Activated T-cell treated with anti-CD3 and anti-CD28 coated beads for 48 hours (primary cell): ENCODE data around the gene DGLUCY.
"Not testable (repeated sequence)": the region's sequence is repeated elsewhere in the genome, so short reads cannot be mapped to it uniquely, and the experiment has no call there.

Experiments
- DNase-seq: peaks from one replicate; pipeline ENCODE4 v3.0.0-alpha.2; 2020; ENCODE audit warnings: low read depth

DGLUCY gene

DNA sequence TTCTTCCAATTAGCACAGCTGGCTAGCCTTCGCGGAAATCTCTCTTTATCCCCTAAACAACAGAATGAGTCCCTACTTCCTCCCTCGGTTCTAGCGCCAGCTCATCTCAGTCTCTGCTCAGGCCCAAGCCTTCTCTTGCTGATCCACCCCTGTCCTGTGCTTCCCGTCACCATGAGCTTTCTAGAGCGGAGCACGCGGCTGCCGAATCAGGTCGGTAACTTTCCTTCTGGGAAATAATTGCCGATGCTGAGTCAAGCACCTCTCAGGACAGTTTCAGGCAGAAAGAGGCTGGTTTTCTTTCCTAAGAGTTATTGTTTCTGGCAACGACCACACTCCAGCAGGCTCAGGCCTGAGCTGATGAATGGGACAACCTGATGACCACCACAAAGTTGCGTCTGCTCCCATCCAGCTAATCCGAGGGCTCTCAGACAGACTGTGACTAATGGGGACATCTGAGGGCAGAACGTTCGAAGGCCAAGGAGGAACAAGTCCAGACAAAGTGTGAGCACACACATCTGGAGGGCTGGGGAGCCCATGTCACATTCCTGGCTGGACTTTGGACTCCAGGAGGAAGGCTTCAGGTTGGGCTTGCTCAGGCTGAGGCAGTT, 144.2 kb downstream of the DGLUCY start:
- DNase-seq: no peak

DNA sequence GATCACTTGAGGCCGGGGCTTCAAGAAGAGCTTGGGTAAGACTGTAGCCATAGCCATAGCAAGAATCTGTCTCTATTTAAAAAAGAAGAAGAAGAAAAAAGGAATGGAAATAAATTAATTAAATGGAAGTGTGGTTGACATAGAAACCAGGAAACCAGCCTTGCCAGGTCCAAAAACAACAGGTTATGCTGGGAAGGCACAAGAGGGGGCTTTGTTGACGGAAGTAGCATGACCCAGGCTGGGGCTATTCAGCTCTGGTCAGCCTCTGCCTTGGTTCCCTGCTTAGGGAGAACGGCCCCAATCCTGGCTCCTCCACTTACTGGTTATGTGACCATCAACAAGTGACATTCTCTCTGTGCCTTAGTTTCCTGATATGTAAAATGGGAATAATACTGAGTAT, 145.0 kb downstream of the DGLUCY start:
- DNase-seq: no peak

DNA sequence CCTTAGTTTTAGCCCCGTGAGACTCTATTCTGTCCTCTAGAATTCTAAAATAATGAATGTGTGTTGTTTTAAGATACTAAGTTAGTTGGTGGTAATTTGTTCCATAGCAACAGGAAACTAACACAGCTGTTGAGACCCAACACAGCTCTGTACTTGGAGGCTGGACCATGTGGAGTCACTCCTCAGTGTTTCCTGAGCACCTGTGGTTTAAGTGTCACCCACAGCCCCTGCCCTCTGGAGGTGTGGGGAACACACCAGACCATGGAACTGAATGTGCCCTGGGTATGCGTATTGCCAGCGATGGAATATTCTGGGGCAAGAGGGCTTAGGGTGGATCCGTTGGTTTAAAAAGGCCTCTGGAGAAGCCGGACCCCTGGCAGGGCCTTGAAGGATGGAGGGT, 147.2 kb downstream of the DGLUCY start:
- no peak for DNase-seq

DNA sequence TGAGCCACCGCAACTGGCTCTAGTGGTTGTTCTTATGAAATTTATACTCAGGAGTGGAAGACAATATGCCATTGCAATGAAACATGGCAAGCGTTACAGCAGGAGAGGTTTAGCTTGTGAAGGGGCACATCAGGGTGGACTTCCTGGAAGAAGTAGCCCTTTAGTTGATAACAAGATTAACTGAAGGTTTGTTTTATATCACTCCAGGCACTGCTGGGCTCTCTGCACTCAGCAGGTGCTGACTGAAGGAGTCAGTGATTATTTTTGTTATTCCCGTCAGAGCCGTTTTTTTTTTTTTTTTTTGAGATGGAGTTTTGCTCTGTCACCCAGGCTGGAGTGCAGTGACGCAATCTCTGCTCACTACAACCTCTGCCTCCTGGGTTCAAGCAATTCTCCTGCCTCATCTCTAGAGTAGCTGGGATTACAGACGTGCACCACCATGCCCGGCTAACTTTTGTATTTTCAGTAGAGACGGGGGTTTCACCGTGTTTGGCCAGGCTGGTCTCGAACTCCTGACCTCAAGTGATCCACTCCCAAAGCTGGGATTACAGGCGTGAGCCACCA, 148.2 kb downstream of the DGLUCY start:
- no peak for DNase-seq

DNA sequence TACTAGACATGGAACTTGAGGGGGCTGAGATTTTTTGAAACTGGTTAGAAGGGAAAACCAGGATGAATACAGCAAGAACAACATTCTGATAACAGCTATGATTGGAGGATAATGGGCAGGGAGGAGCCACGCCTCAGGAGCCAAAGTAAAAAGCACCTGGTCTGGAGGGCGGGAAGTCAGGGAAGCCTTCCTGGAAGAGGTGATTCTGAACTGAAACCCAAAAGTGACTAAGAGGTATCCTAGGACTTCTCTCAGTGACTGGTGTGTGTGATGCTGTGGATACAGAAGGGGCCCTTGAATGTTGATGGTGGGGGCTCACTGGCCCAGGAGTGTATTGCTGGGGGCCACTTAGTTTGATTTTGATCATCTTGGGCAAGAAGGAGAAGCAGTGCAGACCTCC, 149.5 kb downstream of the DGLUCY start:
- DNase-seq: no peak

DNA sequence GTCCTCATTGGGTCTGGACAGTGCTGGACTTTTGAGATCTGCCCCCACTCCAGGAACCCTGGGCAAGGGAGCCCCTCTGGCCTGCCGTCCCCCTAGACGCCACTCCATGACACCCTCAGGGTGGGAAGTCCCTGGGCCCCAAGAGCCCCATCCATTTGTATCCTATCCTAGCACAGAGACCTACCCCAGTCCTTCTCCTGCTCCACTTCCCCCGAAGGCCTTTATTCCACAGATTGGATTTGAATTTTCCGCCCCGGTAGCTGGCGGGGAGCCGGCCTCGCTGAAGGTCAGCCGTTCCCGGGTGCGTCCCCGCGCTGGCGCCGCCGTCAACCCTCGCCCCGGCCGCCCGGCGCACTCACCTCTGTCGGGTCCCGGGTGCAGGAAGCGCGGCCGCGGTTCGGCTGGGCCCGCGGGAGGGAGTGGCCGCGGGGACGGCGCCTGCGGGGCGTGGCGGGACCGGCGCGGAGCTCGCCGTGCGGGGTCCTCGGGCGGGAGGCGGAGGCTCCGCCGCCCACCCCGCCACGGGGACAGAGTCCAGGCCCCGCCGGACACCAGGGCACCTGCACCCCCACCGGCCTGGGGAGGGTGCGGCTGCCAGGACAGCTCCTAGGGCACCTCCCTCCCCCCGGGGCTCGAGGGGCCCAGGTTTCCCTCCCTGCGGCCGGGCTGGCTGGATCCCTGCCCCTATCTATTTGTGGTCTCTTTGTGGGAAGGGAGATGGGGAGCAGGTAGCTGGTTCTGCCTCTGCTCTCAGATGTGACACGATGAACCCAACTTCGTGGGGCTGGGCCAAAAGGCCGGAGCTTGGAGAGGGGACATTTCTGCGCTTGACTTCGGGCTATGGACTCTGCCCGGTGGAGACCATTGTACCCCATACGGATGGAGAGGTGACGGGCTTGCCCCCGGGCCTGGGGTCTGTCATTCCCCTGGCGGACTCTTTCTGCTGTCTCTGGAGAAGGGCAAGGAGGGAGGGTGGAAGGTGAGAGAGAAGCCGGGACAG, 150.6 kb downstream of the DGLUCY start:
- DNase-seq: no peak

DNA sequence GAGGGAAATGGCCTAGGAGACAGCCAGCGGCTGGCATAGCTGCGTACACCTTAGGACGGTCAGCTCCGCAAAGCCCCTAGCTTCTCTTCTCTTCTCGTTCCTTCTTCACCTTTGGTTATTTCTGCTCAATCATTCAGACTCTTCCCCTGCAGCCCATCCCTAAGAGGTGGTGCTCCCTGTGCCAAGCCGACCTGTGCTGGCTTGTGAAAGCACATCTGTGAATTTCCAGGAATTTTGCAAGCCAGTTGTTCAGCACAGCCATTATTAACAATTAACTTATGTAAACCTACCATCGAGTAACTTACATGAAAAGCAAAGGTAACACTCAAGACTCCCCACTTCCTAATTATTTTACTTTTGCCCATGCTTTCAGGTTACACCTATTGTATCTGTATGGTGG, 151.5 kb downstream of the DGLUCY start:
- DNase-seq: no peak

DNA sequence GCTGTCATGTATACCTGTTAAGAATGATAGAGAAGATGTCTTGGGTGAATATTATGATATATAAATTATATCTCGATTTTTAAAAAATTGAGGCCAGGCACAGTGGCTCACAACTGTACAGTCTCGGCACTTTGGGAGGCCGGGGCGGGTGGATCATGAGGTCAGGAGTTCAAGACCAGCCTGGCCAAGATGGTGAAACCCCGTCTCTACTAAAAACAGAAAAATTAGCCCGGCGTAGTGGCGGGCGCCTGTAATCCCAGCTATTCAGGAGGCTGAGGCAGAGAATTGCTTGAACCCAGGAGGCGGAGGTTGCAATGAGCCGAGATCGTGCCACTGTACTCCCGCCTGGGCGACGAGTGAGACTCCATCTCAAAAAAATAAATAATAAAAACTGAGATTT, 152.4 kb downstream of the DGLUCY start:
- DNase-seq: not testable (repeated sequence)

DNA sequence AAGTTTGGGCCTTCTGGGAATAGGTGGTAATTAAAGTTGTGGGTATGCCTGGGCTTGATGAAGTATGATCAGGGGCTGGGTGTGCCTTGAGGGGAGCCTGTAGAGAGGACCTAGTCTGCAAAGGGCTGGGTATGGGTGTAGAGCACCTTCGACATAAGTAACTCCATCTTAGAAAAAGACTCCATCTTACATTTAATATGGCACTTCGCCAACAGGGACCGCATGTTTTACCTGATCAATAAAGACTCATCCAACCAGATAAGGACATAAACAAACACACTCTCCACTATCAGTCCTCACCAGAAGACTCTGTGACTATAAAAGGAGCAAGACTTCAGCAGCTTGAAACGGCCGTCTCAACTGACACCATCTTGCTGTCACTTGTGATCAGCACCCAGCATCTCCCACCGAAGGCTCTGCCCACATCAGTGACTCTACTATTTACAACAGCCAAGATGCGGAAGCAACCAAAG, 154.1 kb downstream of the DGLUCY start:
- no peak for DNase-seq

DNA sequence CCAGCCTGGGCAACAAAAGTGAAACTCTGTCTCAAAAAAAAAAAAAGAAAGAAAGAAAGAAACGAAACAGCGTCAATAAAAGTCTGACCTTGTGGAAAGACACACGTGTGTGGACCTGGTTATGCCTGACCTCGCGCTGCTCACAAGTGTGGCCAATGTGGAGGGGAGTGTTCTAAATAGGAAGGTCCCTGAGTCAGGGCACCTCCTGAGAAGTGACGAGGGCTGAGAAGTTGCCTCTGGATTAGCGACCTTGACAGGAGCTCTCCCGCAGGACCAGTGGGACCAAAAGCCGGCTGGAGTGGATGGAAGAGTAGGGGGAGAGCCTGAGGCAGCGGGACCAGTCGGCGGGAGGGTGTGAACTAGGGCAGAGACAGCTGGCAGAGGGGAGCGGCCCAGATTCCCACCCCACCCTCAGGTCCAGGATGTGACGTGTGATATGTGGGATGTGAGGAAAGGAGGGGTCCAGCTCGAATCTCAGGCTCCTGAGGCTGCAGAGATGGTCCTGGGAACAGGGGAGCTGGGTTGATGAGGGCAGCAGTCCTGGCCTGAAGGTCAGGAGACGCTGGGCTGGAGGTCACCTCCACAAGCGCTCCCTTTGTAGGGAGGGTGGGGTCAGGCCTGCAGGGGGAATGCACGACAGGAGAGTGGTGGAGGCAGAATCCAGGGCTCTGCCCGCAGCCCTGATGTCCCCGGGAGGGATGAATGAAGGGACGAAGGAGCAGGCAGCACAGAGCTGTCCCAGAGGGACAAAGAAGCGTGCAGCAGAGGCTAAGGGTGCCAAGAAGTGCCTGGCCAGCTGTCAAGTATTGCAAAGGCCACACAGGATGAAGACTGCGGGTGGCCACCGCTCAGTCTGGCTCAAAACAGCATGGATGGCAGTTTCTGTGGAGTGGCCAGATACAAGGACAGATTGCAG, 155.5 kb downstream of the DGLUCY start:
- no peak for DNase-seq

DNA sequence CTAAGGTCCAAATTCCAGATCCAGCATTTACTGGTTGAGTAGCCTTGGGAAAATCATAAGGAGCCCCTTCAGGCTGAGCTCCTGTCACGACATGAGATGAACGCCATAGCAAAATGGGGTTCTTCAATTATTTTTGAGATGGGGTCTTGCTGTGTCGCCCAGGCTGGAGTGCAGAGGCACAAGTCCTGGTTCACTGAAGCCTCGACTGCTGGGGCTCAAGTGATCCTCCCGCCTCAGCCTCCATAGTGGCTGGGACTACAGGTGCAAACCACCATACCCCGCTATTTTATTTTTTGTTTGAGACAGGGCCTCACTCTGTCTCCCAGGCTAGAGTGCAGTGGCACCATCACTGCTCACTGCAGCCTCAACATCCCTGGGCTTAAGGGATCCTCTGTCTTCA, 156.3 kb downstream of the DGLUCY start:
- DNase-seq: no peak

DNA sequence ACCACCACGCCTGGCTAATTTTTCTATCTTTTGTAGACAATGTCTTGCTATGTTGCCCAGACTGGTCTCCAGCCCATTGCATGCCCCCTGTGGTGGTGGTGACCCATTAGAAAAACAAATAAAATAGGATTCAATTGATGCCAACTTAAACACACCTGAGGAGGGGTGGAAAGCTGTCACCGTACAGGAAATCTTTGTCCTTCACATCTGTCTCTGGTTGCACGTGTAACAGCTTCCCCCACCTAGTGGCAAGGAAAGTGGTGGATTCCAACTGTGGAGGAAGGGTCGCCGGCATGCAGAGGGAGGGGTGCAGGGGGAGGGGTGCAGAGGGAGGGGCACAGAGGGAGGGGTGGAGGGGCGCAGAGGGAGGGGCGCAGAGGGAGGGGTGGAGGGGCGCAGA, 156.7 kb downstream of the DGLUCY start:
- DNase-seq: no peak

DNA sequence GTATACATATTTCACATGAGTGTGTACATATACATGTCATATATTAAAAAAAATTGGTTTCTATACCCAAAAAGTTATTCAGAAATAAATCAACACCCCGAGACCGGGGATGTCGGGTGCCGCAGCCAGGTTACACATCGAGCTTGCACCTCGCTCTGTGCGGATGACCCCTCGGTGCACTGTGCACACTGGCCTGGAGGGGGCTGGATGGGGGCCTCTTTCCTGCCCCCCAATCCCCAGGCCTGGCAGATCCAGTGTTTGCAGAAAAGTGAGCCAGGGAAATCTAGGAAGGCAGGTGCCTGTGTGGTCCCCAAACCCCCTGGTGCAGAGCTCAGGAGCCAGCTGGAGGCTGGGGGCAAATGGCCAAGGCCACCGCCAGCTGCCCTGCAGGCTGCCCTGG, 157.8 kb downstream of the DGLUCY start:
- DNase-seq: no peak

DNA sequence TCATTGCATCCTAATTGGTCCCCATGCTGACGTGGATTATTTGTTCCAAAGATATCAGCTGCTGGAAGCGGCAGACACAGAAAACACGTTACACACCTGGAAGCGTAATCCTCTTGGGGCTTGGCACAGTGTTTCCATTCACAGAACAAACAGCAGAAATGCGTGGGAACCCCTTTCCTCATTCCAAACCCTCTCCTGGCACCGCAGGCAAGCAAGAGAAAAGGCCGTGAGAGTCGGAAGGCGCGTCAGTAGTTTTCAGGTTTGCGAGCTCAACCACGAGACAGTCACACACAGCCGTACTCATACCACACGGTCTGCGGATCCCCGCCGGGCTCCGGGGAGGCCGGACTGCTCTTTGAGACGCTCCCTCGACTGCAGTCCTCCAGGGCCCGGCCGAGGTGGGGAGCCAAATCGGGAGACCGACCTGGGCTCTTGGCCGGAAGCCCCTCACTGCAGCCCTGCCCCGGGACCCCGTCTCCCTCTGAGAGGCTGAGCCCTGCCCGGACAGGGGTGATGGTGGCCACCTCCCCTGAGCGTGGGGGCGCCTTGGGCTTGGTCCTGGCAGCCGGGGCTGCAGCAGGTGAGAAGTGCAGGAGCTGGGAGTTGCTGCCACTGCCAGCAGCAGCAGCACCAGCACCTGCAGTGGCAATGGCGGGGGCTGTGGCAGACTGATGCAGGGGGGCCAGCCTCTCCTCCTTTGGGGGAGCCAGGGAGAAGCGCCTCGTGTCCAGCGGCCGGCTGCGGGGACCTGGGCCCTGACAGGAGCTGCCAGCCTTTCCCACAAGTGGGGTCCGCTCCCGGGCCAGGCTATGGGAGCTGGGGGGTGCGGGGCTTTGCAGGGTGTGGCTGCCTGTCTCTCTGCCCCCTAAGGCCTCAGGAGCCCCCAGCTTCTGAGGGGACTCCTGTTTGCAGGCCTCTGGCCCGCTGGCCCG, 158.7 kb downstream of the DGLUCY start:
- no peak for DNase-seq

DNA sequence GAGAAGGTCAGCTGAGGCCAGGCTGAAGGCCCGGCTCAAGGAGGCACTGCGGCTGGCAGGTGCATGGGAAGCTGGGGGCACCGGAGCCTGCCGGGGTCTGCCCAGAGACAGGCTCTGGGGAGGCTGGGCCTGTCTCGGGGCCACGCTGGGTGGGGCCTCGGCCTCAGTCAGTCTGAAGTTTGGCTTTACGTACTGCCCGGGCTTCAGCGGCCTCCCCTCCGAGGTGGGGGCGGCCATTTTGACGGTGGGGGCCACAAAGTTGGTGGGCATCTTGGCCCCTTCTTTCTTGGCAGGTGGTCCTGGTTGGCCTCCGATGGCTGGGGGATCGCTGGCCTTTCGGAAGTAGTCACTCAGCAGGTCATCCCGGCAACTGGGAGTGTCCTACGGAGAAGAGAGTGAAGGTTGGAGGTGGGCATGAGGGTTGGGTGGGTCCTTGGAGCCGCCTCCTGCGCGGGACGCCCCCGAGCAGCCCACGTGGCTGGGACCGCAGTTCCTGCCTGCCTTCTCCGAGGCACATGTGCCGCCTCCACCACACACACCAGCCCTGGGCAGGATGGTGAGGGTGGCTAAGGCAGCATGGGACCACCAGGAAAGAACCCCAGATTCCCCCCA, 159.5 kb downstream of the DGLUCY start:
- no peak for DNase-seq

DNA sequence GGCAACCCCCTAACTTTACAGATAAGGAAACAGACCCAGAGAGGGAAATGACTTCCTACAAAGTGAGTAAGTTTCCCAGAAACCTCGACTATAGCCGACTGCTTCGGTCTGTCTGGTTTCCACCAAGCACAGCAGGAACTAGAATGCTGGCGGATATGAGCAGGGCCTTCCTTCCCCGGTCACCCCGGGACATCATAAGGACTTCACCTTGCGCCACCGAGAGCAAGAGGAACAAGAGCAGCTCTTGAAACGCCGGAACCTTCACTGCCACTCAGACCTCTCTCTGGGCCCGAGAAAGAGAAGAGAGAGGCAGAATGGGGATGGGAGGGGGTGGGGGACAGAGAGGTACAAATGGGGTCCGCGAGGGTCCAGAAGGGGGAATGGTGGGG, 160.0 kb downstream of the DGLUCY start:
- no peak for DNase-seq

DNA sequence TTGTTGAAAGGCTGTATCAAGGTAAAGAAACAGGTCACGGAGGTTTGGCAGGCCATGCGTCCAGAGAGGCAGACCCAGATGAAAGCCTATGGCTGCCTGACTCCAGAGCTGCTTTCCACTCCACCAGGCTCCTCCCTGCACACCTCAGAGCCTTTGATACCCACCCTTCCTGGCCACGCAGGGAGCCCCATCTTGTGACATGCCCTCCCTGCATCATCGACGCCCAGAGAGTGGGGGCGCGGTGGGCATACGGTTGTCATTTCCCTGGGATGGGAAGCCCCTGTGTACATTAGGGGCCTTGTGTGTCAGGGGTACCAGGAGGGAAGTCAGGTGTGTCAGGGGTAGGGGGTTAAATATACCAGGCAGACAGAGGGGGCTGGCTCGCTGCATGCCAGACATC, 160.9 kb downstream of the DGLUCY start:
- no peak for DNase-seq
